H9 (cell line): Measurements from ENCODE around the gene DCLRE1A. TPM values are rescaled to one million over a fixed set of nuclear protein-coding genes. Genes with fewer than 3 reads are reported as not detected.
A peak's percentile ranks its signal among the peaks of the same experiment; 100 is the strongest.

Source experiments
- DNase-seq: peaks from one replicate; pipeline ENCODE4 v3.0.0-alpha.2; 2017
- H2AFZ ChIP-seq: one replicate; pipeline ENCODE4 v1.6.1; 2013; ENCODE audit warnings: mild to moderate bottlenecking, low read length, control low read depth, moderate library complexity
- H2AK5ac ChIP-seq: 2 replicates; pipeline ENCODE4 v1.6.1; 2013; ENCODE audit warnings: low read length, control low read depth, mixed read lengths; ENCODE audit not compliant: insufficient read length
- H2BK120ac ChIP-seq: one replicate; pipeline ENCODE4 v1.6.1; 2013; ENCODE audit warnings: low read depth, mild to moderate bottlenecking, low read length, control low read depth, inconsistent platforms; ENCODE audit not compliant: poor library complexity, severe bottlenecking
- H2BK12ac ChIP-seq: 2 replicates; pipeline ENCODE4 v1.6.1; 2013; ENCODE audit warnings: low read length, control low read depth, mixed read lengths, low read depth; ENCODE audit not compliant: insufficient read length
- H2BK15ac ChIP-seq: 2 replicates; pipeline ENCODE4 v1.6.1; 2013; ENCODE audit warnings: low read depth, low read length, control low read depth
- H2BK20ac ChIP-seq: one replicate; pipeline ENCODE4 v1.6.1; 2013; ENCODE audit warnings: low read depth, mild to moderate bottlenecking, low read length, control low read depth, inconsistent platforms; ENCODE audit not compliant: poor library complexity, severe bottlenecking
- H2BK5ac ChIP-seq: 2 replicates; pipeline ENCODE4 v1.6.1; 2013; ENCODE audit warnings: low read length, control low read depth, mixed read lengths; ENCODE audit not compliant: insufficient read length
- H3K14ac ChIP-seq: 2 replicates; pipeline ENCODE4 v1.6.1; 2013; ENCODE audit warnings: low read length, control low read depth; ENCODE audit not compliant: insufficient read depth
- H3K18ac ChIP-seq: 2 replicates; pipeline ENCODE4 v1.6.1; 2013; ENCODE audit warnings: low read depth, mild to moderate bottlenecking, mixed read lengths, low read length, control low read depth; ENCODE audit not compliant: insufficient read length
- H3K23ac ChIP-seq: 2 replicates; pipeline ENCODE4 v1.6.1; 2013; ENCODE audit warnings: low read length, control low read depth, mixed read lengths, low read depth; ENCODE audit not compliant: insufficient read length
- H3K23me2 ChIP-seq: 2 replicates; pipeline ENCODE4 v1.6.1; 2013; ENCODE audit warnings: low read depth, mild to moderate bottlenecking, mixed read lengths, low read length, control low read depth; ENCODE audit not compliant: insufficient read length, poor library complexity, severe bottlenecking
- H3K27ac ChIP-seq: 2 replicates; pipeline ENCODE4 v1.5.1; 2013; ENCODE audit warnings: low read length, control low read depth, mixed read lengths, low read depth; ENCODE audit not compliant: insufficient read length
- H3K27me3 ChIP-seq: 2 replicates; pipeline ENCODE4 v1.6.1; 2013; ENCODE audit warnings: low read length, control low read depth, inconsistent platforms; ENCODE audit not compliant: insufficient read depth
- H3K4ac ChIP-seq: 2 replicates; pipeline ENCODE4 v1.6.1; 2013; ENCODE audit warnings: low read depth, mild to moderate bottlenecking, control low read depth, inconsistent platforms, low read length, moderate library complexity
- H3K4me1 ChIP-seq: 2 replicates; pipeline ENCODE4 v1.6.1; 2013; ENCODE audit warnings: low read length, control low read depth, inconsistent platforms; ENCODE audit not compliant: insufficient read depth
- H3K4me2 ChIP-seq: 2 replicates; pipeline ENCODE4 v1.6.1; 2013; ENCODE audit warnings: low read length, control low read depth, mixed read lengths; ENCODE audit not compliant: insufficient read length, insufficient read depth
- H3K56ac ChIP-seq: 2 replicates; pipeline ENCODE4 v1.6.1; 2013; ENCODE audit warnings: low read depth, mild to moderate bottlenecking, mixed read lengths, low read length, control low read depth; ENCODE audit not compliant: insufficient read length
- H3K79me1 ChIP-seq: 2 replicates; pipeline ENCODE4 v1.6.1; 2013; ENCODE audit warnings: low read depth, mild to moderate bottlenecking, moderate library complexity, low read length, control low read depth, inconsistent platforms; ENCODE audit not compliant: insufficient read depth, poor library complexity, severe bottlenecking
- H3K79me2 ChIP-seq: 2 replicates; pipeline ENCODE4 v1.6.1; 2013; ENCODE audit warnings: low read length, control low read depth, inconsistent platforms; ENCODE audit not compliant: insufficient read depth
- H3K9ac ChIP-seq: 2 replicates; pipeline ENCODE4 v1.6.1; 2013; ENCODE audit warnings: low read length, control low read depth, mixed read lengths; ENCODE audit not compliant: insufficient read length; ENCODE audit errors: extremely low read depth
- H3K9me3 ChIP-seq: one replicate; pipeline ENCODE4 v1.6.1; 2013; ENCODE audit warnings: low read depth, low read length, inconsistent platforms; ENCODE audit not compliant: control insufficient read depth
- H3T11ph ChIP-seq: one replicate; pipeline ENCODE4 v1.6.1; 2013; ENCODE audit warnings: mild to moderate bottlenecking, low read length, control low read depth, inconsistent platforms
- H4K20me1 ChIP-seq: one replicate; pipeline ENCODE4 v1.6.1; 2013; ENCODE audit not compliant: control insufficient read depth, insufficient read length, insufficient read depth
- H4K5ac ChIP-seq: 2 replicates; pipeline ENCODE4 v1.6.1; 2013; ENCODE audit warnings: low read depth, mild to moderate bottlenecking, mixed read lengths, low read length, control low read depth; ENCODE audit not compliant: insufficient read length
- H4K8ac ChIP-seq: replicated peaks from 2 replicates; pipeline ENCODE4 v1.6.1; 2013; ENCODE audit warnings: low read length, control low read depth, mixed read lengths, low read depth; ENCODE audit not compliant: insufficient read length
- H4K91ac ChIP-seq: 2 replicates; pipeline ENCODE4 v1.6.1; 2013; ENCODE audit warnings: low read depth, mild to moderate bottlenecking, moderate library complexity, mixed read lengths, low read length, control low read depth; ENCODE audit not compliant: insufficient read length
- H3K27ac Mint-ChIP-seq, 3 experiments: 2 replicates in 2 of 3; 3 replicates in 1 of 3; pipeline ENCODE4 v1.8.0; 2020 to 2021; ENCODE audit warnings: mixed read lengths in 3 of 3, mild to moderate bottlenecking in 1 of 3, moderate library complexity in 1 of 3
- H3K27me3 Mint-ChIP-seq: 2 replicates; pipeline ENCODE4 v1.8.0; 2021; ENCODE audit warnings: low read depth, mild to moderate bottlenecking, moderate library complexity, mixed read lengths
- H3K36me3 Mint-ChIP-seq, 3 experiments: 2 replicates in 2 of 3; 3 replicates in 1 of 3; pipeline ENCODE4 v1.8.0; 2020 to 2021; ENCODE audit warnings: low read depth in 3 of 3, mixed read lengths in 3 of 3; ENCODE audit not compliant: insufficient read depth in 1 of 3
- H3K4me1 Mint-ChIP-seq, 2 experiments: 2 replicates each; pipeline ENCODE4 v1.8.0; 2020; ENCODE audit warnings: mixed read lengths in 2 of 2
- H3K4me3 Mint-ChIP-seq, 2 experiments: 2 replicates in 1 of 2; 3 replicates in 1 of 2; pipeline ENCODE4 v1.8.0; 2020 to 2021; ENCODE audit warnings: mild to moderate bottlenecking in 2 of 2, mixed read lengths in 2 of 2, moderate library complexity in 1 of 2
- H3K9me3 Mint-ChIP-seq, 2 experiments: 2 replicates in 1 of 2; 3 replicates in 1 of 2; pipeline ENCODE4 v1.8.0; 2020; ENCODE audit warnings: mild to moderate bottlenecking in 2 of 2, mixed read lengths in 2 of 2, moderate library complexity in 1 of 2
- CTCF ChIP-seq: fragments of 200-600 bp; sonication (generic); conservative IDR thresholded peaks from 3 replicates; pipeline ENCODE4 v1.8.0; 2021; ENCODE audit warnings: antibody characterized with exemption, mild to moderate bottlenecking
- WGBS: extraction: QIAGEN DNeasy Blood & Tissue Kit; methylation state at CpG from one replicate; pipeline ENCODE4 v1.1.7; 2013; ENCODE audit warnings: missing lambda C conversion rate, low lambda C conversion rate, mixed read lengths; ENCODE audit not compliant: insufficient read length; ENCODE audit errors: extremely low coverage; 5-methylcytosine and 5-hydroxymethylcytosine counted together
- long read RNA-seq: library from polyadenylated mRNA; unstranded; transcript quantifications from one replicate; pipeline ENCODE4 v2.0.0, GENCODE V29; 2020
- total RNA-seq: library from RNA; stranded (reverse); gene quantifications from 2 replicates; pipeline ENCODE4 v1.2.1, GENCODE V29; 2021

The DCLRE1A gene
- total RNA-seq: 8.8 and 9.9 TPM in 2 replicates
- long read RNA-seq, full-length matches to known transcripts: 15 of 37 reads
- long read RNA-seq, partial matches to known transcripts: 16 of 37 reads
- long read RNA-seq, other reads (novel, unspliced or antisense): 6 of 37 reads

- no peaks in the 10 kb centered on the region for H3K79me1 ChIP-seq
- H3K27me3 ChIP-seq: no peaks in the 10 kb centered on the region
- H3K27ac Mint-ChIP-seq: peak within 1 kb of the TSS; percentile 99 to 100 (median 100)
- peak within 1 kb of the TSS; percentile 99 for H4K8ac ChIP-seq
- peak within 1 kb of the TSS; percentile 90 for H2BK5ac ChIP-seq
- H3K9ac ChIP-seq: peak within 1 kb of the TSS; percentile 100
- no peaks in the 10 kb centered on the region for H3K9me3 ChIP-seq
- no peaks in the 10 kb centered on the region for H3K27me3 Mint-ChIP-seq
- H2BK20ac ChIP-seq: no peak within 1 kb of the TSS
- peak within 1 kb of the TSS; percentile 93 for H2BK12ac ChIP-seq
- H3K4me2 ChIP-seq: peak within 1 kb of the TSS; percentile 78
- no peak within 1 kb of the TSS; the same call in 1 of the 2 replicates for H2BK15ac ChIP-seq
- peak within 1 kb of the TSS; percentile 61 for H4K91ac ChIP-seq
- H3K36me3 Mint-ChIP-seq: peaks cover 0 to 15% (median 3%) of the 10 kb centered on the region in 3 experiments; a peak in 5 of 7 replicates
- H2BK120ac ChIP-seq: peak within 1 kb of the TSS; percentile 83
- no peaks in the 10 kb centered on the region; a peak in 1 of 5 replicates for H3K9me3 Mint-ChIP-seq
- H3K18ac ChIP-seq: peak within 1 kb of the TSS; percentile 100
- peak within 1 kb of the TSS; percentile 98 for H3K14ac ChIP-seq
- no peak within 1 kb of the TSS for H3K23ac ChIP-seq
- H3K4me1 Mint-ChIP-seq: peaks cover 27 to 32% of the 10 kb centered on the region in 2 experiments
- H2AFZ ChIP-seq: peak within 1 kb of the TSS; percentile 98
- H3K79me2 ChIP-seq: peaks cover 9% of the 10 kb centered on the region; the same call in 1 of the 2 replicates
- DNase-seq: peak; percentile 74
- H3K4me1 ChIP-seq: no peaks in the 10 kb centered on the region
- H3K56ac ChIP-seq: peak within 1 kb of the TSS; percentile 93
- WGBS: no CpG with 5 or more reads among the region's 39 CpGs
- H3K4ac ChIP-seq: peak within 1 kb of the TSS; percentile 1; the same call in 1 of the 2 replicates
- no peak for TF ChIP-seq CTCF
- H3K23me2 ChIP-seq: peaks cover 13% of the 10 kb centered on the region
- H2AK5ac ChIP-seq: no peak within 1 kb of the TSS
- H4K20me1 ChIP-seq: no peaks in the 10 kb centered on the region
- peak within 1 kb of the TSS; percentile 89 for H3K27ac ChIP-seq
- H4K5ac ChIP-seq: peak within 1 kb of the TSS; percentile 97
- H3K4me3 Mint-ChIP-seq: peak within 1 kb of the TSS; percentile 90 to 98
- peak within 1 kb of the TSS; percentile 24 for H3T11ph ChIP-seq
These were observed at the start of gene DCLRE1A, which contains the start of gene NHLRC2 for GRCh38 chr10:113854013-113854760. TSS of gene DCLRE1A (minus strand) at chr10:113854082. CDS start at chr10:113853182, 900 bp downstream. TSS of gene NHLRC2 (plus strand) at chr10:113854661. CDS start at chr10:113854873, 212 bp downstream.
